ENCODE measurements around the gene CCDC183.

CCDC183 gene

DNA sequence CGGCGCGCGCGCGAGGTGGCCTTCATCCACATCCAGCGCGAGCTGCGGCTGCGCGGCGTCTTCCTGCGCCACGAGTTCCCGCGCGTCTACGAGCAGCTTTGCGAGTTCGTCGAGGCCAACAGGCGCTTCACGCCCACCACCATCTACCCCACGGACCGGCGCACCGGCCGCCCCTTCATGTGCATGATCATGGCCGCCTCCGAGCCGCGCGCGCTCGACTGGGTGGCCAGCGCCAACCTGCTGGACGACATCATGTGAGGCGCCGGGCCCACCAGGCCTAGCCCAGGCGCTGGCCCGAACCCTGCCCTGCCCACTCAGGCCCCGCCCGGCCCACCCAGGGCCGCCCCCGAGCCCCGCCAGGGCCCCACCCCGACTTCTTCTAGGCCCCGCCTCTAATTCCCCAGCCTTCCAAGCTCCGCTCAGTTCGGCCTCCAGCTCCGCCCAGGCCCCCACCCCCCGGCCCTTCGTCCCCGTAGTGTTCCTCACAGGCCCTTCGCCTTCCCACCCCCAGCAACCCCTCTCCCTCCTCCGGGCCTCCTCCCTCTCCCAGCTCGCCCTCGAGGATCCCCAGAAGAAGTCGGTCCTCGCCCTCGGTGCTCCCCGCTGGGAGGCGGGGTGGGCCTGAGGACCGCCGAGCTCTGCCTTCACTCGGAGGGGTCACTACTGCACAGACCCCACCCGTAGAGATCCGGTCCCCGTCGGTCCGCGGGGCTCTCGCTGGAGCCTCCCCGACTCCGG, 51.1 kb downstream of the CCDC183 start:
- Histone ChIP-seq H3K9ac (ENCODE audit: low read length) (peak overlapping the region; percentile 74), H3K27me3 (ENCODE audit: control insufficient read depth, insufficient read depth, low read length) (no peaks in the 10 kb centered on the region), H3K36me3 (ENCODE audit: control insufficient read depth, low read depth, low read length) (peaks cover 4% of the 10 kb centered on the region), H3K9me3 (ENCODE audit: control insufficient read depth, low read depth, low read length) (no peaks in the 10 kb centered on the region), H3K27ac (ENCODE audit: low read length) (no peak overlapping the region), H3K4me1 (ENCODE audit: control insufficient read depth, low read depth, low read length) (peaks cover 6% of the 10 kb centered on the region), H3K4me3 (ENCODE audit: low read length) (peak overlapping the region; percentile 90)

- peaks cover 4% of the 10 kb centered on the region for H3K36me3 ChIP-seq (ENCODE audit: control insufficient read depth, low read depth, low read length)
- no peak overlapping the region for H3K27ac ChIP-seq (ENCODE audit: low read length)
These were observed 51.8 kb downstream of the CCDC183 start for GRCh38 chr9:136847826-136848392.

GRCh38 chr9:136848393-136849037, 52.4 kb downstream of the CCDC183 start:
- H3K27ac ChIP-seq (ENCODE audit: low read length), result no peak overlapping the region
- H3K4me1 ChIP-seq (ENCODE audit: control insufficient read depth, low read depth, low read length), result peaks cover 6% of the 10 kb centered on the region
- H3K36me3 ChIP-seq (ENCODE audit: control insufficient read depth, low read depth, low read length), result peaks cover 4% of the 10 kb centered on the region
- no peaks in the 10 kb centered on the region for H3K9me3 ChIP-seq (ENCODE audit: control insufficient read depth, low read depth, low read length)
- peak overlapping the region; percentile 74 for H3K9ac ChIP-seq (ENCODE audit: low read length)
- peak overlapping the region; percentile 90 for H3K4me3 ChIP-seq (ENCODE audit: low read length)
- no peaks in the 10 kb centered on the region for H3K27me3 ChIP-seq (ENCODE audit: control insufficient read depth, insufficient read depth, low read length)

More at GRCh38 chr9:136847826-136848392, 51.8 kb downstream of the CCDC183 start:
- Histone ChIP-seq H3K4me3 (ENCODE audit: low read length) (peak overlapping the region; percentile 90), H3K9me3 (ENCODE audit: control insufficient read depth, low read depth, low read length) (no peaks in the 10 kb centered on the region), H3K4me1 (ENCODE audit: control insufficient read depth, low read depth, low read length) (peaks cover 6% of the 10 kb centered on the region), H3K9ac (ENCODE audit: low read length) (peak overlapping the region; percentile 74), H3K27me3 (ENCODE audit: control insufficient read depth, insufficient read depth, low read length) (no peaks in the 10 kb centered on the region)

- H3K4me1 ChIP-seq (ENCODE audit: control insufficient read depth, low read depth, low read length), result peaks cover 6% of the 10 kb centered on the region
- no peaks in the 10 kb centered on the region for H3K9me3 ChIP-seq (ENCODE audit: control insufficient read depth, low read depth, low read length)
- peak within 1 kb of the TSS; percentile 74 for H3K9ac ChIP-seq (ENCODE audit: low read length)
- H3K27me3 ChIP-seq (ENCODE audit: control insufficient read depth, insufficient read depth, low read length), result no peaks in the 10 kb centered on the region
- H3K4me3 ChIP-seq (ENCODE audit: low read length), result peak within 1 kb of the TSS; percentile 90
- peak within 1 kb of the TSS; percentile 90 for H3K27ac ChIP-seq (ENCODE audit: low read length)
- H3K36me3 ChIP-seq (ENCODE audit: control insufficient read depth, low read depth, low read length), result peaks cover 4% of the 10 kb centered on the region
These were observed 53.2 kb downstream of the CCDC183 start, which contains the start of gene PHPT1 for GRCh38 chr9:136849038-136849959. TSS of gene PHPT1 (plus strand) at chr9:136849409. CDS start at chr9:136849431, 22 bp downstream.

DNA sequence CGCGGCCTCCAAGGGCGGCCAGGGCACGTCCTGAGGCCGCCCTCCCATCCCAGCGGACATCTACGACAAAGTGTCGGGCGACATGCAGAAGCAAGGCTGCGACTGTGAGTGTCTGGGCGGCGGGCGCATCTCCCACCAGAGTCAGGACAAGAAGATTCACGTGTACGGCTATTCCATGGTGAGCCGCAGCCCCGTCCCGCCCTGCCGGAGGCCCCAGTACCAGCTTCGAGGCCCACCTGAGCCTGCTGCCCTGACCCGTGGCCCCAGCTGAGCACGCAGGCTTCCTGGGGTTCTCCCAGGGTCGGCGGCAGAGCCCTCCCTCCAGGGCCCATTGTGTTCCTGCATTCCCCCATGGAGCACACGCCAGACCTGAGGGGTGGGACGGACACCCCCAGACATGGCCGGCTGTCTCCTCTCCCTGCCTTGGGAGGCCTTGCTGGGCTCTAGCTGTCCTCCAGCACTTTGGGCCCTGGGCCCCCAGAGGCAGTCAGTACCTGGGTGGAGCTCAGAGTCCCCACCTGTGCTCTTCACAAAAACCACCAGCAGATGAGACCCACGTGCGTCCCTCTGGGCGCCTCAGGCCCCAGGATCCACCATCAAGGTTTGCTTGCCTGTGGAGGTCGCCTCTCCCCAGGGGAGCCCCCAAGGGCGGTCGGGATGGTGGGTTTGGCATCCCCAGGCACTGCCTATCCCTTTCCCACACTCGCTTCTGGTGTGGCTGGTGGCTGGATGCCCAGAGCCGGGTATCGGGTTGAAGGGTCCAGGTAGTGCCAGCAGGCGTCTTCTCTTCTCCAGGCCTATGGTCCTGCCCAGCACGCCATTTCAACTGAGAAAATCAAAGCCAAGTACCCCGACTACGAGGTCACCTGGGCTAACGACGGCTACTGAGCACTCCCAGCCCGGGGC, 54.1 kb downstream of the CCDC183 start:
- Histone ChIP-seq H3K4me3 (ENCODE audit: low read length) (peak overlapping the region; percentile 71), H3K9ac (ENCODE audit: low read length) (no peak overlapping the region), H3K27me3 (ENCODE audit: control insufficient read depth, insufficient read depth, low read length) (no peaks in the 10 kb centered on the region), H3K9me3 (ENCODE audit: control insufficient read depth, low read depth, low read length) (no peaks in the 10 kb centered on the region), H3K36me3 (ENCODE audit: control insufficient read depth, low read depth, low read length) (peaks cover 4% of the 10 kb centered on the region), H3K4me1 (ENCODE audit: control insufficient read depth, low read depth, low read length) (peaks cover 6% of the 10 kb centered on the region), H3K27ac (ENCODE audit: low read length) (no peak overlapping the region)

GRCh38 chr9:136850866-136851775, 55.0 kb downstream of the CCDC183 start:
- Histone ChIP-seq H3K9me3 (ENCODE audit: control insufficient read depth, low read depth, low read length) (no peaks in the 10 kb centered on the region), H3K36me3 (ENCODE audit: control insufficient read depth, low read depth, low read length) (peaks cover 4% of the 10 kb centered on the region), H3K4me3 (ENCODE audit: low read length) (no peak overlapping the region), H3K27ac (ENCODE audit: low read length) (no peak overlapping the region), H3K4me1 (ENCODE audit: control insufficient read depth, low read depth, low read length) (peaks cover 6% of the 10 kb centered on the region), H3K27me3 (ENCODE audit: control insufficient read depth, insufficient read depth, low read length) (no peaks in the 10 kb centered on the region), H3K9ac (ENCODE audit: low read length) (no peak overlapping the region)

GRCh38 chr9:136851941-136852663, 56.0 kb downstream of the CCDC183 start, which contains the start of gene MAMDC4:
TSS of gene MAMDC4 (plus strand) at chr9:136852346. CDS start at chr9:136852417, 71 bp downstream.
- peaks cover 4% of the 10 kb centered on the region for H3K36me3 ChIP-seq (ENCODE audit: control insufficient read depth, low read depth, low read length)
- no peak within 1 kb of the TSS for H3K9ac ChIP-seq (ENCODE audit: low read length)
- no peak within 1 kb of the TSS for H3K27ac ChIP-seq (ENCODE audit: low read length)
- peaks cover 6% of the 10 kb centered on the region for H3K4me1 ChIP-seq (ENCODE audit: control insufficient read depth, low read depth, low read length)
- no peaks in the 10 kb centered on the region for H3K27me3 ChIP-seq (ENCODE audit: control insufficient read depth, insufficient read depth, low read length)
- H3K4me3 ChIP-seq (ENCODE audit: low read length), result no peak within 1 kb of the TSS
- no peaks in the 10 kb centered on the region for H3K9me3 ChIP-seq (ENCODE audit: control insufficient read depth, low read depth, low read length)

- Histone ChIP-seq H3K9ac (ENCODE audit: low read length) (no peak overlapping the region), H3K4me3 (ENCODE audit: low read length) (no peak overlapping the region), H3K9me3 (ENCODE audit: control insufficient read depth, low read depth, low read length) (no peaks in the 10 kb centered on the region), H3K27me3 (ENCODE audit: control insufficient read depth, insufficient read depth, low read length) (no peaks in the 10 kb centered on the region), H3K4me1 (ENCODE audit: control insufficient read depth, low read depth, low read length) (peaks cover 6% of the 10 kb centered on the region), H3K36me3 (ENCODE audit: control insufficient read depth, low read depth, low read length) (peaks cover 4% of the 10 kb centered on the region), H3K27ac (ENCODE audit: low read length) (no peak overlapping the region)
These were observed 56.8 kb downstream of the CCDC183 start for GRCh38 chr9:136852664-136853595.

Data from iPS-18a (cell line).